HG03108 (cell line): ENCODE data around the gene SNAPC1.
"Not testable (repeated sequence)": the region's sequence is repeated elsewhere in the genome, so short reads cannot be mapped to it uniquely, and the experiment has no call there.

Experiments
- ATAC-seq: cut with Tn5 transposase; IDR thresholded peaks from one replicate; pipeline ENCODE4 v1.9.1; 2021; ENCODE audit warnings: moderate library complexity; ENCODE audit not compliant: unreplicated experiment

SNAPC1 gene

DNA sequence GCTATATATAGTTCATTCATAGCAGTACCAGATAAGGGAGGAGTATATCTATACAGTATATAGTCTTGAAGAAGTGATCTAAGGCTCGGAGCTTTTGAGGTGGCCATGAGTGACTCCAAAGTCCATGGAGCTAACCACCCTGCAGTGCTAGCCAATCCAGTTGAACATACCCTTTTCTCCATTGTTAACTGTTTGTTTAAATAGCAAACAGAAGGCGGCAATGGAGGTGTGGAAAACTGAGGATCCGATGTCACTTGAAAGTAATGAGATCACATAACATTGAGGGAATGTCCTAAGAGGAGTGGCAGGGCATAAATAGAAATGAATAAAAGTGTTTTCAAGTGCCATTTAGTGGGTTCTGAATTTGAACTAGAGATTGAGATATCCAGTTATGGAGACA lies 12.4 kb upstream of the SNAPC1 start:
- ATAC-seq: no peak

DNA sequence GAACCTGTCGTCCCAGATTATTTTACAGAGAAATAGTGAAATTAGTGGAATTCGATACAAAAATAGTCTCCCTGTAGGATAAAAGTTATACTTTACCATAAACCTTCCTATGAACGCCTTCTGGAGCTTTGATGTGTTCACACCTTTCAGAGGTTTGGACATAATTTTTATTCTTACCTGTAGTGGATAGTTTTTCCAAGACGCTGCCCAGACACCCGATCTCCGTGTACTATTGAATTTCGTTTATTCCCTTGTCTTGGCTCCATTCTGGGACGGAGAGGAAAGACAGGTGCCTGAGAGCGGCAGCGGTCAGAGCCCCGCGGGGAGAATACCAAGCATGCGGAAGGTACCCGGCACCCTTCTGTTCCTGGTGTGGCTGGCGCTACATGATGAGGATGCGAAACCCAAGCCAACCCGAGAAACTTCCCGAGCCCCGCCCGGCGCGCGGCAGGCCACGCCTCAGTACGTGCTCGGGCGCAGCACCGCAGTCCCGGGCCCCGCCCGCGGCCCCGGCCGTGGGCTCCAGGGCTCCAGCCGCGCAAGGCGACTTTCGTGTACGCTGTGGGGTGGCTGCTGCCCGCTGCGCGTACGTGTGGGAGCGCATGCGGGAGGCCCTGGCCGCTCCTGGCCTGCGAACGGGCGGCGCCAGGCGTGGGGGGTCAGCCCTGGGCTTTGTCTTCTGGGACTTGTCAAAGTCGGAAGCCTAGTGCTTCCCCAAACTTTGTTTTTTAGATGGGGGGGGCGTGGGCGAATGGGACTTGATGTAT lies 11.3 kb upstream of the SNAPC1 start:
- peak; percentile 81 for ATAC-seq

DNA sequence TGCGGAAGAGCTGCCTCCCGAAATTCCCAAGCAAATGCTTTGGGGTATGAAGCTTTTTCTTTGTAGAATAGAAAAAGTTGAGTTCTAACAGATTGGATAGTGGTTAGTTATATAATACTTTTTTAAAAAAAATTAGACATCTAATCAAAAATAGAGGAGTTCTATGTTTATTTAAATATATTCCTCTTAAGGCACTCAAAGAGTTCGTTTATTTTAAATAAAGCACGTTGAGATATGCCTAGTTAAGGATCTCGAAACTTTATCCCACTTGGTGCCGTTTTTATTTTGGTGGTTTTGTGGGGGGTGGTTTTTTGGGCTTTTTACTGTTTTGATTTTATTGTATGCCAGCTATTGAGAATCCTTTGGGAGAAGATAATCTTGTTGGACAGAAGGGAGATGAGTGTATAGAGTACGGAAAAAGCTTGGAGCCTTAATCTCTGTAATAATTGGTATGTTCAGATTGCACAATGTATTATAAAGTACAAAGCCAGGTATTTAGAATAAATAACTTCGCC lies 10.7 kb upstream of the SNAPC1 start:
- no peak for ATAC-seq

DNA sequence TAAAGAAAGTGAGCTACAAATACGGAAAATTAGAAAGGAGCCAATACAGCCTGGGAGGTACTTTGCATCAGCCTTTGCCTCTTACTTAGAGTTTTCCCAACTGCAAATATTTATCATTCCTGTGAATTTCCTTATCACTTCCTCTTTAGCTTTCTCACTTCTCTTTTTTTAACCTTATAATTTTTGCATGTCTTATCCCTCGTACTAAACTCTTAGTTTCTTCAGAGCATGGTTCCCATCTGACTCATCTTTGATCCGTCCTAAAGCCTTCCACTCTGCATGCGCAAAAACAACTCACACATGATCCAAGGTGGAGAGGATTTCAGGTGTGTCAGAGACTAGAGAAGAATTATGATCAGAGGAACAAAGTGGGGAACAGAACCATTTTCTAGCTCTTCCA lies 9.6 kb upstream of the SNAPC1 start:
- peak; percentile 37 for ATAC-seq

DNA sequence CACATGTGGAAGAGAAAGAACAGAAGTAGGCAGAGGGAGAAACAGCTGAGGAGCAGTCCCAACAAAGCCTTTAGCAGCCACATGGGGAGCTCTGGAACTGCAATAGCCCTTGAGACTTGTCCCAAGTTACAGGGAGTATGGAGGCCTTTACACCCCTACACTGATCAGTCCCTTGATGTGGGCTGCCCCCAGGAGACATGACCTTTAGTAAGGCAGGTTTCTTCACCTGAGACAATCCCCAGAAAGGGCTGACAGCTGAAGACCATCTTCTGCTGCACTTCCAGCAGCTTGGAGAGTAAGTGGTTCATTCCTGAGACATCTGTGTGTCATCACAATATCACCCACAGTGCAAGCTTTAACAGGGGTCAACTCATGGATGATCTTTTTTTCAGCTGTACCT lies 8.6 kb upstream of the SNAPC1 start:
- no peak for ATAC-seq

DNA sequence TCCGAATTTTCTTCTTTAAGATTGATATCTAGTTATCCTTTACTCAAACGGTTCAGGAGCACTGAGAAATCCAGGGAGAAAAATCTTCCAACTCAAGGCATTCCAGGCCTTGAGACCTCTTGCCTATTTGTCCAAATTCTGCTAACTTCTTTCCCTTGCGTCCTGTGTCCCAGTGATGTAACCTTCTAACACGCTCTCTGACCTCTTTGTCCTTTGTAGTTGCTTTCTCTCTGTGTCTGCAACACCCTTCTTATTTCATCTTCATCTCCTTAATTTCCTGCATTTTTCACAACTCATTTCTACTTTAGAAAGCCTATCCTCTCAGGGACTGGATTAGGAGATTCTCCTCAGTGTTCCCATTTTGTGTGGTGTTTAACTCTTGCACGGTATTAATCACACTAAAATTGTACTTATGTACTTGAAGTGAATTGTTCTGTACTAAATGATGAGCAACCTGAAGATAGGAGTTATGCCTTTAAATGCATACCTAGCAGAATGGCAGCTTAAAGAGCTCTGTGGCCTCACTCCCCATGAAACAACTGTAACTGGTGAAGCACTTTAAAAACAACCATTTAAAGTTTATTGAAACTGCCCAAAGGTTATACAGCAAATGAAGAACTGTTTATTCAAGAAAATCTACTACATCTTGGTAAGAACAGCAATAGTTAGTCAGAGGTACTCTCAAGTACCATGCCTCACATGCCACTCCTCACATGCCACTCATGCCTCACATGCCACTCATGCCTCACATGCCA lies 7.4 kb upstream of the SNAPC1 start:
- ATAC-seq: no peak

DNA sequence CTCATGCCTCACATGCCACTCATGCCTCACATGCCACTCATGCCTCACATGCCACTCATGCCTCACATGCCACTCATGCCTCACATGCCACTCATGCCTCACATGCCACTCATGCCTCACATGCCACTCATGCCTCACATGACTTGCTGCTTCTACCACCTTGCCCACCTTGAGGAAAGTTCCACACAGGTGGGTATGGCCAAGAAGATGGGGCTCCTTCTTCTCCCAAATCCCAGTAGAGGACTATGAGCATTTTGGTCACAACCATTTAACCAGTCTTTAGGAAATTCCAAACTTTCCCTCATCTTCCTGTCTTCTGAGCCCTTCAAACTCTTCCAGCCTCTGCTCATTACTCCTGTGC lies 6.9 kb upstream of the SNAPC1 start:
- not testable (repeated sequence) for ATAC-seq

DNA sequence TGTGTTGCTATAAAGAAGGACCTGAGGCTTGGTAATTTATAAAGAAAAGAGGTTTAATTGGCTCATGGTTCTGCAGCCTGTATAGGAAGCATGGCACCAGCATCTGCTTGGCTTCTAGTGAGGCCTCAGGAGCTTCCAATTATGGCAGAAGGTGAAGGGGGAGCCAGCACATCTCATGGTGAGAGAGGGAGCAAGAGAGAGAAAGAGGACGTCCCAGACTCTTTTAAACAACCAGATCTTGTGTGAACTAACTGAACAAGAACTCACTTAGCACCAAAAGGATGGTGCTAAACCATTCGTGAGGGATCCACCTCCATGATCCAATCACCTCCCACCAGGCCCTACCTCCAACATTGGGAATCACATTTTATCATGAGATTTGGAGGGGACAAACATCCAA lies 6.1 kb upstream of the SNAPC1 start:
- ATAC-seq: no peak

DNA sequence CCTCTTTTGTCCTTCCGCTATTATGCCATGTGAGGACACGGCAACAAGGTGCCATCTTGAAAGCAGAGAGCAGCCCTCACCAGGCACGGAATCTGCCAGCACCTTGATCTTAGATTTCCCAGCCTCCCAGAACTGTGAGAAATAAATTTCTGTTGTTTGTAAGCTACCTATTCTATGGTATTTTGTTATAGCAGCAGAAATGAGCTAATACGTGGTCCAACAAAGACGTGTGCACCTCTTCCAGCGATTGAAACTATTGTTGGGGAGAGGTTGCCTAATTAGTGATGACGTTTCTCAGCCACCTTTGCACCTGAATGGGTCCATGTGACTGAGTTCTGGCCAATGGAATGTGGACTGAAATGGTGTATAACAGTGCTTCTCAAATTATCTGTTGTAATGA lies 2.3 kb upstream of the SNAPC1 start:
- no peak for ATAC-seq

DNA sequence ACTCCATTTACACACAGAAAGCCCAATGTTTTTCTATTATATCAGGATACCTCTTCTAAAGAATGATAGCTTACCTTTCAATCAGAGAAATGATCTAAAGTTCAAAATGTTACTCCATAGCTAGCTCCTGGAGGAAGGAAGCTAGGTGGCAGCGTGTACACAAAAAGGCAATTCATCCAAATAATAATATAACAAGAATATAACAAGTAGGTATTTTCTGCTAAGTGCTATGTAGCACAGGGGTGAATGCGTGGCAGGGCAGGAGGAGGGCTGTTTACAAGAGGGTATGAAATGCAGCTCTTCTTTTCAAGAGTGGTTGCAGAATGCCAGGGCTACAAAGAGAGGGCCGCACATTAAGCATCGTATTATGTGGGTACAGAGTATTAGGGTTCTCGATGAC lies 663 bp upstream of the SNAPC1 start:
- peak; percentile 3 for ATAC-seq

DNA sequence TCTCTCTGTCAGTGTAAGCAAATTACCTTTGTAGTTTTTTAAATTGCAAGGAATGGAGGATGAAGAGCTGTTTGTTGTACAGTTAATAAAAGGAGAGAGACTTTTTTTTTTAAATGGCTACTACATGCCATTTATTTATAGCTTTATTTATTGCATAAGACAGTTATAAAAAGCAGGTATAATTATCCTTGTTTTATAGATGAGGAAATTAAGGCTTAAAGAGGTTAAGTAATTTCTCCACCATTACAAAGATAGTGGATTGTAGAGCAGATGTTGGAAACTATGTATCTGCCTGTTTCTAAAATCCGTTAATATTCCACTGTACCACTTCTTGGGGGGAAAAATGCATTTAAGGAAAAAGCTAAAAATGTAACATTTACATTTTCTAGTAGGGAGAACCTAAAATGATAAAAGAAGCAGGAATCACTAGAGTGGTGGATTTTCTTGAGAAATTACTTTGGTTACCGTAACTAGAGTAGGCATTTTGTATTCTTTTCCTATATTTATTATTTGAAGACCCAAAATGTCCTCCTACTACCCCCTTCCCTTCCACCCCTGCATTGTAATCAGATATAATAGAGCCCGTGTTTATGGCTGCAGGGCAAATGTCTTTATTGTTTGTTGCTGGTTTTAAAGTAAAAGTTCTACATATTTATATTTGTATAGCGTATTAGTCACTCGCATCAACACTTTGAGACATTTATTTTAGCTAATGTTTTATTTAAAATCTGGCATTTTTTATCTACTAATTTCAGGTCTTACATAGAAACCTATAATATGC lies 2.3 kb downstream of the SNAPC1 start:
- no peak for ATAC-seq

DNA sequence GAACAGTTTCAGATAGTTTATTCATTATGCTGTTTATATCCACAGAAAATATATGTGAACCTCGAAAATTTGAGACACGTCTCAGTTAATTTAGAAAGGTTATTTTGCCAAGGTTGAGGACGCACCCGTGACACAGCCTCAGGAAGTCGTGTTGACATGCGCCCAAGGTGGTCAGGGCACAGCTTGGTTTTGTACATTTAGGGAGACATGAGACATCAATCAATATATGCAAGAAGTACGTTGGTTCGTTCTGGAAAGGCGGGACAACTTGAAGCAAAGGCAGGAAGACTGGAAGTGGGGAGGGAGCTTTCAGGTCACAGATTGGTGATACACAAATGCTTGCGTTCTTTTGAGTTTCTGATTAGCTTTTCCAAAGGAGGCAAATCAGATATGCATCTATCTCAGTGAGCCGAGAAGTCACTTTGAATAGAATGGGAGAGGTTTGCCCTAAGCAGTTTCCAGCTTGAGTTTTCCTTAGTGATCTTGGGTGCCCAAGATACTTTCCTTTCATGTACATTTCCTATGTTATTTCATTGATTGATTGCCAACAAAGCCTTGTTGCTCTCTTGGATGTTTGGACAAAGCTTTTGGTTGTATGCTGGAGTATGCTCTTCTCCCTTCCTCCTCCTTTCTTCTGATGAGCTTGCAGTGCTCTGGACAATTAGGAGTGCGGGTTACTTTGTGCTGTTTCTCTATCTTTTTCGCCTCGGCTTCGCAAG lies 3.2 kb downstream of the SNAPC1 start:
- ATAC-seq: no peak

DNA sequence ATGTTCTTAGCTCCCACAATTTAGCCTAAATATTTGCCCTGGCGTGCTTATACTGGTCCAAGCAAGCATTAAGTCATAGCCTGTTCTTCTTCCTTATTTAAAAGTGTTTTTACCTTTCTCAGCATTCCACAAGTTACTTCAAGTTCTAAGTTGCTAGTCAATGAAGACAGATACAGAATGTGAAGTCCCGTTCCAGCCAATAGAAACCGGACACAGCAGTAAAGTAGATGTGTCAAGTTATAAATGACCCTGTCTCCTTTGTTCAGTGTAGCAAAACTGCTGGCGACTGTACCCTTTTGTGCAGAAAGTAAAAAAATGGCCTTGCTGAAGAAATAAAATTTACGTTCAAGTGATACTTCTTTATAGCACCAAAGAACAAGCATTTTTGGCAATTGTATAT lies 3.9 kb downstream of the SNAPC1 start:
- ATAC-seq: no peak

DNA sequence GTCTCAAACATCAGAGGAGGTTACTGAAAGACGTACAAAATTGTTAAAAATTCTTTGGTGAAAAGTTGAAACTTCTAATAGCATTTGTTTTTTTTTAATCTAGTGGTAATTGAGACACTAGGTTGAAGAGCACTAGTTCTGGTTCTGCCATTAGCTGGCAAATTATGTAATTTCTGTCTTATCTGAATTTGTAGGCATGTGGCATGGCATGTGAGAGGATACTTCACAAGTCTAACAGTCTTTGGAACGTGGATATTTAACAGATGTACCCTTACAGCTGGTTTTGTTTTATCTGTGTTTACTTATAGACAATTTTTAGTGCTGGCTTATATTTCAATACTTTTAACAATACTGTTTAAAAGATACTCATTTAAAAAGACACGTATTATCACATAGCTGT lies 6.0 kb downstream of the SNAPC1 start:
- ATAC-seq: no peak

DNA sequence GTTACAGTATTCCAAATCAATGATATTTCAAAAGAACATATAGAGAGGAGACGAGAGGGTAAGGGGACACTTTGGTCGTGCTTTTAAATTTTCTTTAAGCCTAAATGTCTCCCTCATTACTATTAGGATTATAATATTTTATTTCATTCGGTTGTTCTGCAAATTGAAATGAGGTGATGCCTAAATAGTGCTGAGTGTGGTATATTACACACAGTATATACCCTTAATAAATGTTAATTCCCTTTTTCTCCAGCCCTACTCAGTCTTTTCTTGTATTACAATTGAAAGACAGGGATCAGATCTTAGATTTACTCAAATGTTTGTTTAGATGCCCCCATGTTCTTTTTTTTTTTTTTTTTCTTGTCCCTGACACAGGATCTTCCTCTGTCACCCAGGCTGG lies 7.7 kb downstream of the SNAPC1 start:
- no peak for ATAC-seq

DNA sequence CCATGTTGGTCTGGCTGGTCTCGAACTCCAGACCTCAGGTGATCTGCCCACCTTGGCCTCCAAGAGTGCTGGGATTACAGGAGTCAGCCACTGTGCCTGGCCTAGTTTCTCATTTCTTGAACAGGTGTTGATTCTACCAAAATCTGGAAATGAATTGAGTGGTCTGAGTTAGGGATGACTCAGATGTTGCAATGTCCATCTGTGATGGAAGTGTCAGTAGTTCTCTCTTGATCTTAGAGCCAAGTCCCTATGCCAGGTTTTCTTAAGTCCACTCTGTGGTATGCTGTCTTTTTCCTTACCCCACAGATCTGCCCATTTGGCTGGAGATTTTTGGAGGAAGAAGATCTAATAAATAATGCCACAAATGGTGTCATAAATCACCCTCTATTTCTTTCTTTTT lies 12.6 kb downstream of the SNAPC1 start:
- ATAC-seq: no peak

DNA sequence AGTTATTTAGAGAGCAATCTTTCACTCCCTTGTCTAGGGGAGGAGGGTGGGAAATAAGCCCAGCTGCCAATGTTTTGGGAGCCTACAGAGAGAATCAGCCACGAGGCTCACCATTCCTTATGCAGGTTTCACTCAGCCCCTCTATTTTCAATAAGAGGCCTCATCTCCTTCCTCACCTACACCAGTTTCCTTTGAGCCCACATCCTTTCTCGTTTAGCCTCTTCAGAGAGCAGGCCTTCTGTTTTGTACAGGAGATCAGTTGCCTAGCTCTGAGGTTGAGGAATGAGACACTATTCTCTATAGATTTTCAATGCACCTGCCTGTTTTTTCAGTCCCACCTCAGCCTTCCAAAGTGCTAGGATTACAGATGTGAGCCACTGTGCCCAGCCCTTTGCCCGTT lies 17.9 kb downstream of the SNAPC1 start:
- peak; percentile 83 for ATAC-seq

DNA sequence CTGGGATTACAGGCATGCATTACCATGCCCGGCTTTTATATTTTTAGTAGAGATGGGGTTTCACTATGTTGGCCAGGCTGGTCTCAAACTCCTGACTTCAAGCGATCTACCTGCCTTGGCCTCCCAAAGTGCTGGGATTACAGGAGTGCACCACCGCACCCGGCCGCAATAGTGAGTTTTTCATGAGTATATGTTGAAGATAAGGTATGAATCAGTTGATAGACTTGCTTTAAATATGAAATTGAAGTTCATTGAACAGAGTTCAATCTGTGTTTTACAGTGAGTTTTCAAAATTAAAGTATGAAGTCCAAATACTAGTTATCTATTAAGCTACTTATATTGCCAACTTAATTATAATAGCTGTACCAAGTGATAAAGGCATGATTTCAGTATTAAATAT lies 35.1 kb downstream of the SNAPC1 start:
- no peak for ATAC-seq

DNA sequence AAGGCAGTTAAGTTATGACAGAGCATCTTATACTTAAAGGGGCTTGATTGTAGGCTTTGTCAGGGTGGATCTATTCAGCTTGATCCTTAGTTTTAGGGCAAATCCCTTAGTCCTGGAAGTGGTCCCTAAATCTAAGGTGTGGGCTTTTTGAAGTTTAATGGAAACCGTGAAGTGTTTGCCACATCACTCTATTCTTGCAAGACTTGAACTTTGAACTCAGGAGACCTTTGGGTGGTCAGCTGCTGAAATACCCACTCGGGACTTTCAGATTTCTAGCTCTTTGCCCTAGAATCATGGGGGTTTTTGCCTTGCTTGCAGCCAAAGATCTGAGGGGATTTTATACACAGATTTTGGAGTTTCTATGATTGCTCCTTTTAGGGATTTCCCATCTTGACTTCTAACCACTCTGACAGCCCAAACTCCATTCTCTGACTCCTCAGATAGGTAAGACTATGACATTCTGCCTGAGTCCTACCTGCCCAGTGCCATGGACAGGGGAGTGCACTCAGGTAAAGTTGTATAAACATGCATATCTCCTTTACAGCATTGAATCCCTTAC lies 39.9 kb downstream of the SNAPC1 start:
- no peak for ATAC-seq

DNA sequence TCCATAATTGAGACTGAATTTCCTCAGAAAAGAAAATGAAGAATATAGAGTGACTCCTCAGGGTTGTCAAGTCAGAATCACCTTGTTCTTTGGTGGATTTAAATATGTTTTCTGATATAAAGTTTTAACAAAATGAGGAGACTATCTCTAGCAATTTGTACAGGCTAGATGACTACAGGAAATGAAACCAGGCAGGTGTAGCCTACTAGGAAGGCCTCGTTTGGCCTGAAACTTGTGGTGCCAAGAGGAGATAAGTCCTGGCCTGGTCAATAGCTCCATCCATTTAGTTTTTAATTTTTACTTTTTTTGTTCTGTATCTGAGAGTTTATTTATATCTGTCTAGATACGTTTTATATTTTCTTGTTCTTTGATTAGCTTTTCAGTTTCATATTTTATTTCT lies 41.5 kb downstream of the SNAPC1 start:
- ATAC-seq: no peak

DNA sequence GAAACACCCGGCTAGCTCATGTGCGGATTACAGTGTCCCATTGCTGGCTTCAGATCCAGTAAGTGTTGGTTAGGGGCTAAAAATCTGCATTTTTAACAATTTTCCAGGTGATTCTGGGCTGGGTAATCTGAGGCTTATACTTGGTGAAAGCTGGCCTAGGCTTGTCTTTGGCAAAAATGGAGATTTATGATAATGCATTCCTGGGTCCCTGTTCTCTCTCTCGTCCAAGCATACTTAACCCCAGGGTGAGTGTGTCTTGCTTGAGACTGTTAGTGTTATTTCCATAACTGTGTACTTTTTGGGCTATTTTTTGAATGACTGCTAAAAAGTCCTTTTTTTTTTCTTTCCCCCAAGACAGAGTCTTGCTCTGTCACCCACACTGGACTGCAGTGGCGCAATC lies 43.2 kb downstream of the SNAPC1 start:
- no peak for ATAC-seq
